Choroid plexus epithelial cell (primary cell): ENCODE results near the gene TMIGD1.
A peak's percentile ranks its signal among the peaks of the same experiment; 100 is the strongest.

ENCODE experiments used
- DNase-seq: peaks from one replicate; pipeline ENCODE4 v3.0.0-alpha.2; 2010; ENCODE audit warnings: low read depth
- H3K4me3 ChIP-seq: 2 replicates; pipeline ENCODE4 v1.5.1; 2011; ENCODE audit warnings: low read depth, mild to moderate bottlenecking, control low read depth, low read length, moderate library complexity
- TF ChIP-seq, protein P1 (sequence below): conservative IDR thresholded peaks from 2 replicates; pipeline ENCODE4 v1.5.1; 2011; ENCODE audit warnings: low read depth, mild to moderate bottlenecking, control low read depth, inconsistent platforms, low read length, moderate library complexity

TMIGD1 gene, protein sequence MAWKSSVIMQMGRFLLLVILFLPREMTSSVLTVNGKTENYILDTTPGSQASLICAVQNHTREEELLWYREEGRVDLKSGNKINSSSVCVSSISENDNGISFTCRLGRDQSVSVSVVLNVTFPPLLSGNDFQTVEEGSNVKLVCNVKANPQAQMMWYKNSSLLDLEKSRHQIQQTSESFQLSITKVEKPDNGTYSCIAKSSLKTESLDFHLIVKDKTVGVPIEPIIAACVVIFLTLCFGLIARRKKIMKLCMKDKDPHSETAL

DNA sequence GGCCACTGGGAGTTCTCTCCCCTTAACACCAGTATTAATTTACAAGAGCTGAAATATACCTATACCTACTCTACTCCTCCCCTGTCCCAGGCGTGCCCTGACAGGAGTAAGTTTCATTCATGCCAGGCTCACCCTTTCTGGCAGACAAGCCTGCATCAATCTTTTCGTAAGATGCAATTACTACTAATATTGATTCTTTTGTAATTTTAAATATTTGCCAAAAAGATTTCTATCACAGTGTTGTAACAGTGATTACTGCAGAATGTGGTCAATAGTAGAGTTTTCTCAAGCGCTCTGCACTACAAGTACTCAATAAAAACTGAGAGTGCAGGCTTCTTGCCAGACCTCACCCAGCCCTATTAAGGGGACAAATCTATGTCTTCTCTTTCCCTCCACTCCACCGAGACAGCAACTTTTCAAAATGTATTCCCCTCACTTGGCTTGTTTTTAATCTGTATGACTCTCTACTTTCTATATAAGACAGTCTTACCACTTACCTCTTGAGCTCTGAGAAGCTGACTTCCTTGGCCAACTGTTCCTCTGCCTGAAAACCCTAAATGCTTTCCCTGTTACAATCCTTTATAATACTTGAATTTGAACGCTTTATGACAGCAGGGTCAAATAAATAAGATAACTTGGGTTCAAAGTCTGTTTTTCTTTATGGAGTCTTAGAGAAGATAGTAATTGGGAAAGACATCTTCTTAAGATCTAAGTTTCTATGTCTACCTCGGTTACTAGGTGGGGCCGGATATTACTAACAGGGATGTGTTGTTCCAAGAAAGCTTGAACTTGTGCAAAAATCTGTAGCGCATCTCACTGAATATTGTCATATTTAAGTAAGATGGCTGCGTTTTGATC is at the start of gene TMIGD1:
TMIGD1 (minus strand) TSS at position 555 of the 858 bp plus-strand sequence. CDS start 1,924 bp downstream, outside the sequence.
- DNase-seq = no peak
- TF ChIP-seq, protein P1, sequence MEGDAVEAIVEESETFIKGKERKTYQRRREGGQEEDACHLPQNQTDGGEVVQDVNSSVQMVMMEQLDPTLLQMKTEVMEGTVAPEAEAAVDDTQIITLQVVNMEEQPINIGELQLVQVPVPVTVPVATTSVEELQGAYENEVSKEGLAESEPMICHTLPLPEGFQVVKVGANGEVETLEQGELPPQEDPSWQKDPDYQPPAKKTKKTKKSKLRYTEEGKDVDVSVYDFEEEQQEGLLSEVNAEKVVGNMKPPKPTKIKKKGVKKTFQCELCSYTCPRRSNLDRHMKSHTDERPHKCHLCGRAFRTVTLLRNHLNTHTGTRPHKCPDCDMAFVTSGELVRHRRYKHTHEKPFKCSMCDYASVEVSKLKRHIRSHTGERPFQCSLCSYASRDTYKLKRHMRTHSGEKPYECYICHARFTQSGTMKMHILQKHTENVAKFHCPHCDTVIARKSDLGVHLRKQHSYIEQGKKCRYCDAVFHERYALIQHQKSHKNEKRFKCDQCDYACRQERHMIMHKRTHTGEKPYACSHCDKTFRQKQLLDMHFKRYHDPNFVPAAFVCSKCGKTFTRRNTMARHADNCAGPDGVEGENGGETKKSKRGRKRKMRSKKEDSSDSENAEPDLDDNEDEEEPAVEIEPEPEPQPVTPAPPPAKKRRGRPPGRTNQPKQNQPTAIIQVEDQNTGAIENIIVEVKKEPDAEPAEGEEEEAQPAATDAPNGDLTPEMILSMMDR = no peak
- no peak within 1 kb of the TSS for H3K4me3 ChIP-seq

GRCh38 chr17:30382345-30382744 is 48.5 kb upstream of the TMIGD1 start:
- peak overlapping the region; percentile 86 for H3K4me3 ChIP-seq
- no peak for DNase-seq
- TF ChIP-seq, protein P1 = no peak

GRCh38 chr17:30381340-30381659 is 47.4 kb upstream of the TMIGD1 start:
- peak overlapping the region; percentile 86 for H3K4me3 ChIP-seq
- TF ChIP-seq, protein P1 = no peak
- no peak for DNase-seq

- no peak for DNase-seq
Observed at GRCh38 chr17:30380643-30381339, 46.9 kb upstream of the TMIGD1 start.

DNA sequence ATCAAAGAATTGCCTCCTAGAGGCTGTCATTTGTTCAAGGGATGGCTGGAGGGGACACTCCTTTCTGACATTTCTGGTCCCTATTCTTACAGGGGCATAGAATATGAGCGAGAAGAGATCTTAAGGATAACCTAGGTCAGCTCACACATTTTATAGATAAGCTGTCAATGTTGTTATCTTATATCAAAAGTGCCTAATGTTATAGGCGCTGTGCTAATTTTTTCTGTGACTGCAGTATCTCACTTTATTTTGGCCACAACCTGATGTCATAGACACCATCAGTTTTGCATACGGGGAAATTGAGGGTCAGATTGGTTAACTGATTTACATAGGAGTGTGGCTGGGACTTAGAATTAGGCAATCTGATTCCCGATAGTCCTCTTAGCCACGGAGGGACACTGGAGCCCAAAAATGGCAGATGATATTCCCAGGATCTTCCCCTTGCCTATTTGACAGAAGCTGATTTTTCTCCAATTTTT is 46.1 kb upstream of the TMIGD1 start:
- H3K4me3 ChIP-seq = peak overlapping the region; percentile 86
- TF ChIP-seq, protein P1 = no peak
- no peak for DNase-seq

More at GRCh38 chr17:30380643-30381339, 46.9 kb upstream of the TMIGD1 start:
- peak overlapping the region; percentile 86 for H3K4me3 ChIP-seq
- TF ChIP-seq, protein P1 = no peak

DNA sequence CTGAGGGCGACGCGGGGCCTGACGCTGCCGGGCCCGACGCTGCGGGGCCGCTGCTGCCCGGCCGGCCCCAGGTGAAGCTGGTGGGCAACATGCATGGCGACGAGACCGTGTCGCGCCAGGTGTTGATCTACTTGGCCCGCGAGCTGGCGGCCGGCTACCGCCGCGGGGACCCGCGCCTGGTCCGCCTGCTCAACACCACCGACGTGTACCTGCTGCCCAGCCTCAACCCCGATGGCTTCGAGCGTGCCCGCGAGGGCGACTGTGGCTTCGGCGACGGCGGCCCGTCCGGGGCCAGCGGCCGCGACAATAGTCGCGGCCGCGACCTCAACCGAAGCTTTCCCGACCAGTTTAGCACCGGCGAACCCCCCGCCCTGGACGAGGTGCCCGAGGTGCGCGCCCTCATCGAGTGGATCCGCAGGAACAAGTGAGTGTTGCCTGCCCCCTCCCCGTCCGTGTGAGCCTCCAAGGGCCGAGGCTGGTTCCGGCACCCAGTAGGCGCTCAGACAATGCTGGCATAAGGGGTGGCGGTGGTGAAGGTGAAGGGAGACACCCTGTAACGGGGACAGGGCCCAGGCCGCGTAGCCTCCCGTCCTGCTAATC is 45.5 kb upstream of the TMIGD1 start:
- peak overlapping the region; percentile 86 for H3K4me3 ChIP-seq
- TF ChIP-seq, protein P1 = no peak
- no peak for DNase-seq
